Activated CD4-positive, alpha-beta T cell treated with anti-CD3 and anti-CD28 coated beads for 36 hours (primary cell): ENCODE results near the gene GAL3ST2. TPM values are rescaled to one million over a fixed set of nuclear protein-coding genes. Genes with fewer than 3 reads are reported as not detected.

Experiments used
- ATAC-seq: fragments of 200-7000 bp; cut with Tn5 transposase; one replicate; pipeline ENCODE4 v1.10.0; 2021; ENCODE audit warnings: mild to moderate bottlenecking, moderate library complexity
- CTCF ChIA-PET: fragments of 350-600 bp; sonication (Branson Sonifier 250); formaldehyde crosslinking; loops from one replicate; lab custom pipeline; 2021; ENCODE audit warnings: antibody characterized with exemption; lab: Charles Lee
- POLR2A ChIA-PET: fragments of 350-600 bp; sonication (Branson Sonifier 250); formaldehyde crosslinking; loops from one replicate; lab custom pipeline; 2021; ENCODE audit warnings: antibody characterized with exemption, inconsistent platforms; lab: Charles Lee
- DNase-seq: peaks from one replicate; pipeline ENCODE4 v3.0.0-alpha.2; 2020
- H3K27ac Mint-ChIP-seq: one replicate; pipeline ENCODE4 v1.8.0; 2021; ENCODE audit warnings: mixed read lengths
- H3K27me3 Mint-ChIP-seq: one replicate; pipeline ENCODE4 v1.8.0; 2021; ENCODE audit warnings: mixed read lengths
- H3K36me3 Mint-ChIP-seq: one replicate; pipeline ENCODE4 v1.8.0; 2021; ENCODE audit warnings: low read depth, mixed read lengths
- H3K4me1 Mint-ChIP-seq: one replicate; pipeline ENCODE4 v1.8.0; 2021; ENCODE audit warnings: mixed read lengths
- H3K4me3 Mint-ChIP-seq: one replicate; pipeline ENCODE4 v1.8.0; 2021; ENCODE audit warnings: mild to moderate bottlenecking, moderate library complexity, mixed read lengths
- H3K9me3 Mint-ChIP-seq: one replicate; pipeline ENCODE4 v1.8.0; 2021; ENCODE audit warnings: low read depth, mixed read lengths
- intact Hi-C, 2 experiments: fragments of 100-400 bp; cut with DNase I in 1 of 2; cut with micrococcal nuclease in 1 of 2; formaldehyde crosslinking; loops; one replicate each; pipeline versions ENCODE4 v1.14.2 to v1.15.1; 2022 to 2024; cut with DNase I, micrococcal nuclease
- total RNA-seq, 2 experiments: library from RNA; stranded (reverse); gene quantifications; one replicate each; pipeline ENCODE4 v1.2.3, GENCODE V29; 2021

The GAL3ST2 gene
- total RNA-seq, 2 experiments from 2014 or later: 0.94 to 1.0 TPM

DNA sequence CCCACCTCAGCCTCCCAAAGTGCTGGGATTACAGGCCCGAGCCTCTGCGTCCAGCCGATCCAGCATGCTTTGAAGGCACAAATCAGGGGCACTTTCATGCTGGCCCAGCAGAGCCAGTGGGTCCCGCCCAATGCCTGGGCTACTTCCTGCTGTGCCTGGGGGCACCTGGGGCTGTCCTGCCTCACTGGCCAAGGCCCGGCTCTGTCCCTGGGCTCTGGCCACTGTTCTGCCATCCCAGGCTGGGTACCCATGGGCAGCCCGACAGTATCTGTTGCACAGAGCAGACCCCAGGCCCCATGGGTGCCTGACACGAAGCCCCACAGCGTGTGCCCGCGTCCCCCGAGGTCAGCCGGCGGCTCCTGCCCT is 6.8 kb upstream of the GAL3ST2 start:
- POLR2A ChIA-PET: no interaction called here
- H3K27ac Mint-ChIP-seq: no peak overlapping the region
- H3K4me3 Mint-ChIP-seq: no peak overlapping the region
- CTCF ChIA-PET: no interaction called here
- DNase-seq (no peak), ATAC-seq (no peak)
- intact Hi-C loops: no loop called here
- H3K9me3 Mint-ChIP-seq: no peaks in the 10 kb centered on the region
- no peaks in the 10 kb centered on the region for H3K36me3 Mint-ChIP-seq
- peaks cover 14% of the 10 kb centered on the region for H3K4me1 Mint-ChIP-seq
- H3K27me3 Mint-ChIP-seq: no peaks in the 10 kb centered on the region

DNA sequence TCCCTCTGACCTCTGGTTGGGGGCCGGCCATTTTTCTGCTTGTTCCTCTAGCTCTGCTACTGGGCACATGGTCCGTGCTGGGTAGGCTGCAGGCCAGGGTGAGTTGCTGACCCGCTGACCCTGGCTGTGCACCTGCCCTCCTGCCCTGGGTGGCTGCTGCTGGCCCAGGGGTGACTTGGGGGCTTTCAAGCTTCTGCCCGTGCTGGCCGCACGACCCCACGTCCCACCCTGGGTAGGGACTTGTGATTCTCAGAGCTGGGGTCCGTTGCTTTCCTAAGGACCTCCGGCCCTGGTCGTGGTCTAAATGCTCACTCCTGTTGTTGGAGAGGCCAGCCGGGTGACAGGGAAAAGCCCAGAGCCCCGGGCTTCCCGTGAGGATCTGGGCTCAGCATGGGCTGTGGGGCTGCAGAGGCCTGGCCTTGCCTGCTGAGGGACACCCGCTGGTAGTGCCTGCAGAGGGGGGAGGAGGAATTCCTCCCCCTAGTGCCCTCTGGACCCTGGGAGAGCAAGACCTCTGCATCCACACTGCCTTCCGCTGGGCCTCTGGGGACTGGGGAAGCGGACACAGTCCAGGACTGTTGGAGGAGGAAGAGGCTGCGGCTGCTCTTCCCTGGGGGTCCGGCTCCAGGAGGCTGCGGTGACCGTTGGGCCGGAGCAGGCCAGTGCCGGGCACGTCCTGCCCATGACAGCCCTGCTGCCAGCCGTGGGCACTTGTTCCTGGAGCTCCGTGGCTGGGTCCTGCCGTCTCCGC is 6.3 kb upstream of the GAL3ST2 start:
- Mint-ChIP-seq H3K4me1 (peaks cover 14% of the 10 kb centered on the region), H3K27ac (no peak overlapping the region), H3K4me3 (no peak overlapping the region), H3K27me3 (no peaks in the 10 kb centered on the region), H3K36me3 (no peaks in the 10 kb centered on the region), H3K9me3 (no peaks in the 10 kb centered on the region)
- DNase-seq: no peak
- intact Hi-C loops: no loop called here
- ATAC-seq: no peak
- ChIA-PET CTCF (interaction anchor here (1.0 kb wide), 1 partner anchor 14 kb away, joined by 3 read pairs; no protein-coding TSS in a partner anchor), POLR2A (no interaction called here)

DNA sequence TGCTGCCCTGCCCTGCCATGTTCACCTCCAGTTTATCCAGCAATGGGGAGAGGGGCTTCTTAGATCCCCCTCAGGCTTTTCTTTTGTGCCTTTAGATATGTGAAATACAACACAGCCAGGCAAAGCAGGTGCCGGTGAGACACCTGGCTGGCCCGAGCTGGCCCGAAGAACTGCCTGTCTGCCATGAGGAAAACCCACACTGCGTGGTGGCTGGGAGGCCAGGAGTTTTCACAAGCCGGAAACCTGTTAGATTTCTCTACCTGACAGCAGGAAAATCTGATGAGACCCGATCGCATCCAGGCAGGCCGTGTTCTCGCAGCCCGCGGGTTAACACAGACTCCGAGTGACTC is 5.7 kb upstream of the GAL3ST2 start:
- ChIA-PET CTCF (interaction anchor here (1.0 kb wide), 1 partner anchor 14 kb away, joined by 3 read pairs; no protein-coding TSS in a partner anchor), POLR2A (no interaction called here)
- Mint-ChIP-seq H3K36me3 (no peaks in the 10 kb centered on the region), H3K4me3 (no peak overlapping the region), H3K27me3 (no peaks in the 10 kb centered on the region), H3K4me1 (peaks cover 14% of the 10 kb centered on the region), H3K27ac (no peak overlapping the region), H3K9me3 (no peaks in the 10 kb centered on the region)
- intact Hi-C loops: no loop called here
- ATAC-seq (no peak), DNase-seq (no peak)

DNA sequence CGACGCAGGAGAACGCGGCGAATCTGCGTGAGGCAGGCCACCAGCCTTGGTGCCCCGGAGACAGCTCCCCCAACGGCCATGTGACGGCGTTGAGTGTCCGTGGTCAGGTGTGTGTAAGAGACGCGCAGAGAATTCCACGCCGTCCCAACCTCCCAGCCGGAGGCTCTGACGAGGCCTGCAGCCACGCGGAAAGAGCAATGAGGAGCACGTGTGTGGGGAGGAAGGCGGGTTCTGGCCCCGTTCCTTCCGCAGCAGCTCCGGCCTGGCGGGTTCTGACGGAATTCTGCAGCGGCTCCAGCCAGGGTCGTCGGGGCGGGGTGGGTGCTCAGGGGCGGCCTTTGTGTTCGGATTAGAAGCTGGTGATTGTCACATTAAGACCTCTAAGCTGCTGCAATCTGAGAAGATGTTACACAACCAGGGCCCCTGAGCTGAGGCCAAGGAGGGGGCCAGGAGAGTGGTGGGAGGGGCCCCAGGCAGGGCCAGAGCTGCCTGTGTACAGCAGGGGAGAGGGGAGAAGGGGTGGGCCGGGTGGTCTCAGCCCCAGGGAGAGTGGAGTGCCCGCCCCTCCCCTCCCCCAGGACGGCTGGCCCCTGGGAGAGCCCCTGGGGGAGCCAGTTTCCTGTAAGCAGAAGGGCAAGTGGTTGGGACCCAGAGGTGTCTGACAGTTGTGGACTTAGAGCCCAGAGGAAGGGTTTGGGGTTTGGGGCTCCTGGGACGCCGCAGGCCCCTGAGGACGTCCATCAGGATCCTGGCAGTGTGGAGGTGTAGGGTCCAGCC is 5.1 kb upstream of the GAL3ST2 start:
- ChIA-PET CTCF (interaction anchor here (1.0 kb wide), 1 partner anchor 13 kb away, joined by 3 read pairs; no protein-coding TSS in a partner anchor), POLR2A (no interaction called here)
- ATAC-seq: no peak
- no peak overlapping the region for H3K4me3 Mint-ChIP-seq
- H3K27ac Mint-ChIP-seq: peak overlapping the region; percentile 32
- intact Hi-C loops: no loop called here
- no peaks in the 10 kb centered on the region for H3K36me3 Mint-ChIP-seq
- no peaks in the 10 kb centered on the region for H3K27me3 Mint-ChIP-seq
- H3K4me1 Mint-ChIP-seq: peaks cover 14% of the 10 kb centered on the region
- DNase-seq: no peak
- H3K9me3 Mint-ChIP-seq: no peaks in the 10 kb centered on the region

DNA sequence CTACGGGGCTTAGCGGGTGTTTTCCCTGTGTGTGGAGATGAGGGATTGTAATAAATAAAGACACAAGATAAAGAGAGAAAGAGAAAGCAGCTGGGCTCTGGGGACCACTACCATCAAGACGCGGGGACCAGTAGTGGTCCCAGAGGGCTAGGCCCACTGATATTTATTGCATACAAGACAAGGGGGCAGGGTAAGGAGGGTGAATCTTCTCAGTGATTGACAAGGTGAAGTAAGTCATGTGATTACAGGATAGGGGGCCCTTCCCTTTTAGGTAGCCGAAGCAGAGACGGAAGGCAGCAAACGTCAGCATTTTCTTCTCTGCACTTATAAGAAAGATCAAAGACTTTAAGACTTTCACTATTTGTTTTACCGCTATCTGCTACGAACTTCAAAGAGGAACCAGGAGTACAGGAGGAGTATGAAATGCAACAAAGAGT is 4.5 kb upstream of the GAL3ST2 start:
- Mint-ChIP-seq H3K4me3 (no peak overlapping the region), H3K9me3 (no peaks in the 10 kb centered on the region), H3K27me3 (no peaks in the 10 kb centered on the region), H3K36me3 (no peaks in the 10 kb centered on the region), H3K27ac (peak overlapping the region; percentile 32), H3K4me1 (peaks cover 14% of the 10 kb centered on the region)
- ChIA-PET POLR2A (interaction anchor here (1.0 kb wide), 1 partner anchor 97 kb away, joined by 4 read pairs; no protein-coding TSS in a partner anchor), CTCF (no interaction called here)
- intact Hi-C loops: no loop called here
- DNase-seq (peak; percentile 58), ATAC-seq (peak; percentile 33)

DNA sequence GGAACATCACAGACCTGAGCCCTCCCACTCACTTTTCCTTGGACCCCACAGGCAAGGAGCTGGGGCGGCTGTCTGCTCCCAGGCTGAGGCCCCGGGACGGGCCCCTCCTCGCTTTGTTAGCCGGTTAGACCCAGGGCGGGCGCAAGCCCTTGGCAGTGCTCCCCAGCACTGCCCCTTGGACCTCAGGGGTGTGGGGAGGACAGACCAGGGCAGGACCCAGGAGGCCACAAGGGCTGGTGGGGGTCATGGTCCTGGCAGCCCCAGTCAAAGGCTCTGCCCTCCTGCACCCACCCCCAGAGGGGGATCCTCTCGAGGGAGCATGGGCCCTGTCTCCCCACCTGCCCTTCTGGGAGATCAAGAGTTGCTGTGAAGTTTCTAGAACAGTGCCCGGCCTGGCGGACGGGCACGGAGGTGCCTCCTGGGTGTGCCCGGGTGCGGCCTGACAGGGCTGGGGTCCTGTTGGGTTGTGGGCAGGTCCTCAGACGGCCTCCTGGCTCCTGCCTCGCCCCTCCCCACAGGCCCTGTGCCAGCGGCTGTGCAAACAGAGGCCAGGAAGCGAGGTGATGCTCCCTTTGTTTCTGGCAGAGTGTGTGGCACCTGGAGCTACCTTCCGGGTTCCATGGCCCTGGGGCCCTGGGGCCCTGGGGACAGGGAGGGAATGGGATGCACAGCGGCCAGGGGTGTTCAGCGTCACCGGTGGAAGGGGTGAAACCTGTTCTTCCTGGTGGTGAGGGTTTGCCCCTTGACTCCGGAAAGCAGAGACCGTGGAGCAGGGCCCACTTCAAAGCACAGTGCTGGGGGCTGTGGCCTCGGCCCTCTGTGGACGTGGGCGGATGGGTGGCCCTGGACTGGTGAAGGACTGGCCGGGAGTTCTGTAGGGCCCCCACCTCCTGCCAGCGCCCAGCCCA is 2.9 kb upstream of the GAL3ST2 start:
- no peaks in the 10 kb centered on the region for H3K9me3 Mint-ChIP-seq
- intact Hi-C loops: no loop called here
- peaks cover 14% of the 10 kb centered on the region for H3K4me1 Mint-ChIP-seq
- ChIA-PET POLR2A (no interaction called here), CTCF (no interaction called here)
- ATAC-seq (no peak), DNase-seq (no peak)
- H3K27ac Mint-ChIP-seq: no peak overlapping the region
- H3K27me3 Mint-ChIP-seq: no peaks in the 10 kb centered on the region
- H3K4me3 Mint-ChIP-seq: no peak overlapping the region
- H3K36me3 Mint-ChIP-seq: no peaks in the 10 kb centered on the region

DNA sequence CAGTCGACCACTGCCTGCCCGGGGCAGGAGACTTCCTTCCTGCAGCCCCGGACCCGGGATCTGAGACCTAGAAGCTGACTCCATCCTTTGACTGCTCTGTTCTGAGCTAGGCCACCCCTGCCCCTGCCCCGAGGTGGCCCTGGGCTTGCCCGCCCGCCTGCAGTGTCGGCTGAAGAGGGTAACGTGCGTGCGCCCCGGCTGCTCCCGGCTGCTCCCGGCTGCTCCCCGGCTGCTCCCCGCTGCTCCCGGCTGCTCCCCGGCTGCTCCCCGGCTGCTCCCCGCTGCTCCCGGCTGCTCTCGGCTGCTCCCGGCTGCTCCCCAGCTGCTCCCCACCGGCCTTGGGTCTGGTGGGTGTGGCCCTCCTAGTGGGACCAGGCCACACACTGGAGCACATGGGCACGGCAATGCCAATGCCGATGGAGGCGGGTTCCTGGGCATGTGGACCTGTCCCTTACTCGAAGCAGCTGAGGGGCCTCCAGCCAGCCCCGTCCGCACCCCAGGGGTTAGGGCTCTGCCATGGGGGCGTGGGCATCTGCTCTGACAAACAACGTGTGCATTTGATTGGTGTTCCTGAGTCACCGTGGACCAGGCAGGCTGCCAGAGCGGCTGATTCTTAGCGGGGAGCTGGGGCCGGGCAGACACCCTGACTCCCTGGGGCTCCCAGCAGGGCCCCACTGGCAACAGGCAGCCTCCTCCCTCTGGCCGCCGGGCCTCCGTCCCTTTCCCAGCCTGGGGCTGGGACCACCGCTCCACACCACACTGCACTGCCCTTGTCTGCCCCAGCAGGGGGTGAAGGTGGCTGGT is 2.0 kb upstream of the GAL3ST2 start:
- ATAC-seq: no peak
- Mint-ChIP-seq H3K4me1 (peaks cover 14% of the 10 kb centered on the region), H3K9me3 (no peaks in the 10 kb centered on the region), H3K27ac (no peak overlapping the region), H3K4me3 (no peak overlapping the region), H3K27me3 (no peaks in the 10 kb centered on the region), H3K36me3 (no peaks in the 10 kb centered on the region)
- no peak for DNase-seq
- ChIA-PET POLR2A (no interaction called here), CTCF (interaction anchor here (0.7 kb wide), 1 partner anchor 115 kb away, joined by 3 read pairs; no protein-coding TSS in a partner anchor)
- intact Hi-C loops: no loop called here

DNA sequence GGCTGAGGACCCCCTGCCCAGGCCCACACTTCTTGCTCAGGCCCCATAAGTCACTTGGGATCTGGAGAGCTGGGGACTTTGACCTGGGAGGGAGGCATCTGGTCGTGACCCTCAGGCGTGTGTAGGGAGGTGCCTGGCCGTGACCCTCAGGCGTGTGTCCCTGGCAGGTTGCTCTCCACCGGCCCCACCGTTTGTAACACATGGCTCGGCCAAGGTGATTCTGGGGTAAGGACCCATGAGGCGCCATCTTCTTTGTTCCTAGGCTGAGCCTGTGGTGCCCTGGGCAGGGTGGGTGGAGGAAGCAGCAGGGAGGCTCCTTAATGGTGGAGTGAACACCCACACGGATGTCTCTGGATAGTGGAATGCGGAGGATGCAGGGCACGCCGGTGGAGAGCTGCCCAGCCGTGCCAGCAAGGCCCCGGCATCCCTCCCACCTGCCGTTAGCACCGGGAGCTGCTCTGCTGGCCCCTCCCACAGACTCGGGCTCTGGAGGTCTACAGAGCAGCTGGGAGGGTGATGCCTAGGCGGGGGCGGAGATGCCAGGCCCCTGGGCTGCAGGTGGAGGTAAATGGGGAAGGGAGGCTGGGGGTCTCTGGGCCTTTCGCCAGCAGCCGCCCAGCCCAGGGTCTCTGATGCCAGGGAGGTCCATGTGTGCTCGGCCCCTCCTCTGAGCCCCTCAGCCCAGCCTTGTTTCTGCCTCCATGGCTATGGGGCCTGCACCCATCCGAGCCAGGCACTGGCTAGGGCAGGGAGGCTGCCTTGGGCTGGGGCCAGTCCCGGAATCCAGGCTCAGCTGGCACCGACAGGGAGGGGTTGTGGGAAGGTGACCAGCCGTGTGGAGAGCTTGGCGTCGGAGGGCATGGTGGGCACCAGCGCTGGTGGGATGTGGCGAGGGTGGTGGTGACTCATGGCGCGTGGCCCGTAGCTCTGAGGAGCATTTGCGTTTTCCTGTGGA is 1.1 kb upstream of the GAL3ST2 start:
- Mint-ChIP-seq H3K4me1 (peaks cover 14% of the 10 kb centered on the region), H3K4me3 (no peak overlapping the region), H3K27ac (no peak overlapping the region), H3K27me3 (no peaks in the 10 kb centered on the region), H3K36me3 (no peaks in the 10 kb centered on the region), H3K9me3 (no peaks in the 10 kb centered on the region)
- ChIA-PET POLR2A (no interaction called here), CTCF (interaction anchor here (0.6 kb wide), 1 partner anchor 69 kb away, joined by 3 read pairs; no protein-coding TSS in a partner anchor)
- no peak for DNase-seq
- ATAC-seq: no peak
- intact Hi-C loops: no loop called here

DNA sequence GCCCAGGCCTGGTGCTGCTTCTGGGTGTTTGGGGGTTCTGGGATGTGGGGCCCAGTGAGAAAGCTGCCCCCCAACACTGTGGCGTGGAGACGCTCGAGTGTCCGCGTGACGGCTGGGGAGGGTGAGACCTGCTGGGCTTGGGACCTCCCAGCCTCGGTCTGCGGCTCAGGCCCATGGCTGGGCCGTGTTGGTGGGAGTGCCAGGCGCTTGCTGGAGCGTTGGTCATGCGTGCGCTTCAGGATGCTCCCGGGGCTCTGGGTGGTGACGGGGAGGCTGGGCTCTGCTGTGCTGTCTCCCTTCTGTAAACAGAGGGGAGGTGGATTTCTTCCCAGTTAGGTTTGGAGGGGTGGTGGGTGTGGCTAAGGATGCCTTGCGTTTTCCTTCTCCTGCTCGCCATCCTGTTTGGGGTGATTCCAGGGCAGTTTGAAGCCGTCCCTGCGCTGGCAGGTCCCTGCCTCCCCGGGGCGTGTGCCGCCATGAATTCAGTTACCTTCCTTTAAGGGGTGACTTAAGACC is 606 bp downstream of the GAL3ST2 start:
- DNase-seq (no peak), ATAC-seq (no peak)
- Mint-ChIP-seq H3K9me3 (peaks cover 2% of the 10 kb centered on the region), H3K36me3 (peaks cover 2% of the 10 kb centered on the region), H3K4me3 (no peak overlapping the region), H3K27ac (no peak overlapping the region), H3K4me1 (peaks cover 4% of the 10 kb centered on the region), H3K27me3 (no peaks in the 10 kb centered on the region)
- ChIA-PET CTCF (no interaction called here), POLR2A (no interaction called here)
- intact Hi-C loops: no loop called here
